HUES48 (cell line): ENCODE results near the gene MYO18A.
A peak's percentile ranks its signal among the peaks of the same experiment; 100 is the strongest.
"Not testable (repeated sequence)": the region's sequence is repeated elsewhere in the genome, so short reads cannot be mapped to it uniquely, and the experiment has no call there.

Experiments
- H3K27ac ChIP-seq: one replicate; pipeline ENCODE4 v1.7.0; 2013; ENCODE audit warnings: low read depth, low read length, inconsistent platforms
- H3K27me3 ChIP-seq: 2 replicates; pipeline ENCODE4 v1.6.1; 2013; ENCODE audit warnings: mild to moderate bottlenecking, low read length; ENCODE audit not compliant: control insufficient read depth, insufficient read depth
- H3K36me3 ChIP-seq: 2 replicates; pipeline ENCODE4 v1.6.1; 2013; ENCODE audit warnings: low read length; ENCODE audit not compliant: control insufficient read depth, insufficient read depth
- H3K4me1 ChIP-seq: 2 replicates; pipeline ENCODE4 v1.6.1; 2013; ENCODE audit warnings: mild to moderate bottlenecking, low read length; ENCODE audit not compliant: control insufficient read depth, insufficient read depth
- H3K4me3 ChIP-seq: 2 replicates; pipeline ENCODE4 v1.5.1; 2013; ENCODE audit warnings: mild to moderate bottlenecking, low read depth, low read length
- H3K9ac ChIP-seq: 2 replicates; pipeline ENCODE4 v1.6.1; 2013; ENCODE audit warnings: mild to moderate bottlenecking, low read depth, low read length, moderate library complexity
- H3K9me3 ChIP-seq: 2 replicates; pipeline ENCODE4 v1.6.1; 2013; ENCODE audit warnings: low read length; ENCODE audit not compliant: control insufficient read depth, insufficient read depth

MYO18A gene, protein sequence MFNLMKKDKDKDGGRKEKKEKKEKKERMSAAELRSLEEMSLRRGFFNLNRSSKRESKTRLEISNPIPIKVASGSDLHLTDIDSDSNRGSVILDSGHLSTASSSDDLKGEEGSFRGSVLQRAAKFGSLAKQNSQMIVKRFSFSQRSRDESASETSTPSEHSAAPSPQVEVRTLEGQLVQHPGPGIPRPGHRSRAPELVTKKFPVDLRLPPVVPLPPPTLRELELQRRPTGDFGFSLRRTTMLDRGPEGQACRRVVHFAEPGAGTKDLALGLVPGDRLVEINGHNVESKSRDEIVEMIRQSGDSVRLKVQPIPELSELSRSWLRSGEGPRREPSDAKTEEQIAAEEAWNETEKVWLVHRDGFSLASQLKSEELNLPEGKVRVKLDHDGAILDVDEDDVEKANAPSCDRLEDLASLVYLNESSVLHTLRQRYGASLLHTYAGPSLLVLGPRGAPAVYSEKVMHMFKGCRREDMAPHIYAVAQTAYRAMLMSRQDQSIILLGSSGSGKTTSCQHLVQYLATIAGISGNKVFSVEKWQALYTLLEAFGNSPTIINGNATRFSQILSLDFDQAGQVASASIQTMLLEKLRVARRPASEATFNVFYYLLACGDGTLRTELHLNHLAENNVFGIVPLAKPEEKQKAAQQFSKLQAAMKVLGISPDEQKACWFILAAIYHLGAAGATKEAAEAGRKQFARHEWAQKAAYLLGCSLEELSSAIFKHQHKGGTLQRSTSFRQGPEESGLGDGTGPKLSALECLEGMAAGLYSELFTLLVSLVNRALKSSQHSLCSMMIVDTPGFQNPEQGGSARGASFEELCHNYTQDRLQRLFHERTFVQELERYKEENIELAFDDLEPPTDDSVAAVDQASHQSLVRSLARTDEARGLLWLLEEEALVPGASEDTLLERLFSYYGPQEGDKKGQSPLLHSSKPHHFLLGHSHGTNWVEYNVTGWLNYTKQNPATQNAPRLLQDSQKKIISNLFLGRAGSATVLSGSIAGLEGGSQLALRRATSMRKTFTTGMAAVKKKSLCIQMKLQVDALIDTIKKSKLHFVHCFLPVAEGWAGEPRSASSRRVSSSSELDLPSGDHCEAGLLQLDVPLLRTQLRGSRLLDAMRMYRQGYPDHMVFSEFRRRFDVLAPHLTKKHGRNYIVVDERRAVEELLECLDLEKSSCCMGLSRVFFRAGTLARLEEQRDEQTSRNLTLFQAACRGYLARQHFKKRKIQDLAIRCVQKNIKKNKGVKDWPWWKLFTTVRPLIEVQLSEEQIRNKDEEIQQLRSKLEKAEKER (N-terminal part only)

GRCh38 chr17:29180034-29180787 is at the start of gene MYO18A:
TSS of gene MYO18A (minus strand) at chr17:29180398. CDS start at chr17:29166940, 13,458 bp downstream.
- H3K4me3 ChIP-seq = peak within 1 kb of the TSS; percentile 57

GRCh38 chr17:29225396-29225795 is 45.2 kb upstream of the MYO18A start:
- Histone ChIP-seq H3K36me3 (no peaks in the 10 kb centered on the region), H3K27ac (no peak overlapping the region), H3K27me3 (no peaks in the 10 kb centered on the region), H3K9ac (no peak overlapping the region), H3K9me3 (no peaks in the 10 kb centered on the region), H3K4me1 (no peaks in the 10 kb centered on the region), H3K4me3 (no peak overlapping the region)

More at GRCh38 chr17:29180034-29180787, at the start of gene MYO18A:
- Histone ChIP-seq H3K36me3 (no peaks in the 10 kb centered on the region), H3K4me1 (peaks cover 31% of the 10 kb centered on the region), H3K9ac (no peak within 1 kb of the TSS), H3K27ac (peak within 1 kb of the TSS; percentile 76), H3K27me3 (peaks cover 15% of the 10 kb centered on the region), H3K9me3 (no peaks in the 10 kb centered on the region)

DNA sequence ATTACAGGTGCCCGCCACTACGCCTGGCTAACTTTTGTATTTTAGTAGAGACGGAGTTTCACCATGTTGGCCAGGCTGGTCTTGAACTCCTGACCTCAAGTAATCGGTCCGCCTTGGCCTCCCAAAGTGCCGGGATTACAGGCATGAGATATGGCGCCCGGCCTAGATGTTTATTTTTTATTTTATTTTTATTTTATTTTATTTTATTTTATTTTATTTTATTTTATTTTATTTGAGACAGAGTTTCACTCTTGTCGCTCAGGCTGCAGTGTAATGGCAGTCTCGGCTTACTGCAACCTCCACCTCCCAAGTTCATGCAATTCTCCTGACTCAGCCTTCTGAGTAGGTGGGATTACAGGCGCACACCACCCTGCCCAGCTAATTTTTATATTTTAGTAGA is 41.1 kb upstream of the MYO18A start:
- not testable (repeated sequence) for H3K27me3 ChIP-seq, H3K36me3 ChIP-seq, H3K4me3 ChIP-seq, H3K9ac ChIP-seq, H3K4me1 ChIP-seq, H3K27ac ChIP-seq, H3K9me3 ChIP-seq

- no peak overlapping the region for H3K9ac ChIP-seq
- peaks cover 4% of the 10 kb centered on the region; the same call in 1 of the 2 replicates for H3K4me1 ChIP-seq
- H3K4me3 ChIP-seq = no peak overlapping the region
- no peaks in the 10 kb centered on the region for H3K36me3 ChIP-seq
- no peaks in the 10 kb centered on the region for H3K9me3 ChIP-seq
- no peaks in the 10 kb centered on the region for H3K27me3 ChIP-seq
- H3K27ac ChIP-seq = no peak overlapping the region
These were observed 39.3 kb upstream of the MYO18A start for GRCh38 chr17:29219378-29220047.

GRCh38 chr17:29216856-29217255 is 36.7 kb upstream of the MYO18A start:
- no peak overlapping the region for H3K27ac ChIP-seq

DNA sequence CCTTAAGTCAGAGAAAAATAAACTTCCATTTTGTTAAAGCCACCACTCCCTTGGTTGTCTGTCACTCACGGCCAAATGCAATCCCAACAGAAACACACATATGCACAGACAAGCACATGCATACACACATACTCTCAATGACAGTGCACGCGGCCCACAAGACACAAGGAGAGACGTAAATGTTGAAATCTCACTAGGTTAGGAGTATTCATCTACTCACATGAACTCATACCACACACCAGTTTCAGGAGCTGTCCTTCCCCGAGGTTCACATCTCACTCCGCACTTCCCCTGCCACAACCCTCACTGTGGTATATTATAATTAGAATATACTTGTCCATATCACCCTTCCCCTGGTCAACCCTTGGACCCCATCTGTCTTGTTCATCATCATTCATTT is 36.0 kb upstream of the MYO18A start:
- no peaks in the 10 kb centered on the region for H3K36me3 ChIP-seq
- H3K4me1 ChIP-seq = peaks cover 4% of the 10 kb centered on the region; the same call in 1 of the 2 replicates
- H3K9me3 ChIP-seq = no peaks in the 10 kb centered on the region
- no peaks in the 10 kb centered on the region for H3K27me3 ChIP-seq
- no peak overlapping the region for H3K9ac ChIP-seq
- H3K27ac ChIP-seq = no peak overlapping the region
- H3K4me3 ChIP-seq = no peak overlapping the region

More at GRCh38 chr17:29216856-29217255, 36.7 kb upstream of the MYO18A start:
- H3K4me3 ChIP-seq = no peak overlapping the region
- no peaks in the 10 kb centered on the region for H3K9me3 ChIP-seq
- H3K36me3 ChIP-seq = no peaks in the 10 kb centered on the region
- H3K9ac ChIP-seq = no peak overlapping the region
- H3K4me1 ChIP-seq = peaks cover 4% of the 10 kb centered on the region; the same call in 1 of the 2 replicates
- H3K27me3 ChIP-seq = no peaks in the 10 kb centered on the region

DNA sequence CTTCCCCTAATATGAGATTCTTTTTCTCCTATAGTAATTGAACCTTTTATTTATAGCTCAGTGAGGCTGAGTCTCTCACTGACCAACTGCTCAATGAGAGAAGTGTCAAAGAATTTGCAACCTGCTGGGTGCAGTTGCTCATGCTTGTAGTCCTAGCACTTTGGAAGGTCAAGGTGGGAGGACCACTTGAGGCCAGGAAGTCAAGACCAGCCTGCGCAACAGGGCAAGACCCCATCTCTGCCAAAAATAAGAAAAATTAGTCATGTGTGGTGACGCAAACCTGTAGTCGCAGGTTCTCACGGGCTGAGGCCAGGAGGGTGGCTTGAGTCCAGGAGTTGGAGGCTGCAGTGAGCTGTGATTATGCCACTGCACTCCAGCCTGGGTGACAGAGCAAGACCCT is 35.5 kb upstream of the MYO18A start:
- Histone ChIP-seq H3K9ac (no peak overlapping the region), H3K4me3 (no peak overlapping the region), H3K4me1 (peaks cover 4% of the 10 kb centered on the region; the same call in 1 of the 2 replicates), H3K27ac (no peak overlapping the region), H3K27me3 (no peaks in the 10 kb centered on the region), H3K36me3 (no peaks in the 10 kb centered on the region), H3K9me3 (no peaks in the 10 kb centered on the region)

DNA sequence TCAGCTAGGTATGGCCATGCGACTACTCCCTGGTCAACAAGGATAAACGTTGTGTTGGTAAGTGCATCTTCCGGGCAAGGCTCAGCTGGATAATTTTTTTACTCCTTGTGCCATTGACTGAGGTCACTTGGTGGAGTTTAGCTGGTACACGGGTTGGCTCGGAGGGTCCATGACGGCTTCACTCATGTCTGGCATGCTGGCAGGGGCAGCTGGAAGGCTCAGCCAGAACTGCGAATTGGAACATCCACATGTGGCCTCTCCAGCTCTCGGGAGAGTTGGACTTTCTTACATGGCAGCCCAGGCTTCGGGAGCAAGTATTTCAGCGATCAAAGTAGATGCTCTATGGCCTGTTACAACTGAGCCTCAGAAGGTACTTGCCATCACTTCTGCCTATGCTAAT is 35.0 kb upstream of the MYO18A start:
- no peak overlapping the region for H3K4me3 ChIP-seq
- H3K9ac ChIP-seq = no peak overlapping the region
- H3K36me3 ChIP-seq = no peaks in the 10 kb centered on the region
- H3K27ac ChIP-seq = no peak overlapping the region
- H3K4me1 ChIP-seq = peaks cover 4% of the 10 kb centered on the region; the same call in 1 of the 2 replicates
- H3K27me3 ChIP-seq = no peaks in the 10 kb centered on the region
- H3K9me3 ChIP-seq = no peaks in the 10 kb centered on the region

DNA sequence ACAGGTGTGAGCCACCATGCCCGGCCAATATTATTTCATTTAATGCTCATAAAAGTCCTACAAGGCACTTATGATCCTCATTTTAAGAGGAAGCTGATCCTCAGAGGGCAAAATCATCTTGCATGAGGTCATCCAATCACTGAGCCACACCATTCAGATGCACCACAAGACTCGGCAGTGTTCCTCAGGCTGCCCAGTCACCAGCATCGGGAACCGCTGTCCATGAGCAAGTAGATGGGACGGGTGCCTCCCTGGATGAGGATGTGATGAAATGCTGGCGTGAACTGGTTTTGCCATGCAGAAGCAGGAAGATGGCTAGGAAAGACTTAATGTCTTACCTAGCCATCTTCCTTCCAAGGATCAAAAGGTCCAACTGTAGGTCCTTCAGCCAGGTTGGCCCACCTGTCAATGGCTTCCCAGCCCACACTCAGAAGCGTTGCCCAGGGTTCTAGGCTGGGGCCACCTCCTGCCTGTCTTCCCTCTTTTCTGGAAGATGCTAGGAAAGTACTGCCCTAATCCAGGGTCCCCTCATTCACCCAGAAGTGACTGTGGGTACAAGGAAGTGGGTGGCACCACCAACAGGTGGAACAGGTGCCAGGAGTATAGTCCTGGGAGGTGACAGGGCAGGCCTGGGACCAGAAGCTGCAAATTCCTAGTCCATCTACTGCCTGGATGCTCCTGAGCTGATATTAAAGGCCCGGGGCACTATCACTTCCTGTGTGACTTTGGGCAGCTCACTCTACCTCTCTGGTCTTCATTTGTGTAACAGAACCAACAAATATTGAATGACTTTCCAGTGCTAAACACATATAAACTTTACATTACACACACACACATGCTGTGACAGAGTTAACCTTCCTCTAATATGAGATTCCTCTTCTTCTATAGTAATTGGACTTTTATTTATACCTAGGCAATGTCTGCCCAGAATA is 34.3 kb upstream of the MYO18A start:
- Histone ChIP-seq H3K36me3 (no peaks in the 10 kb centered on the region), H3K9me3 (no peaks in the 10 kb centered on the region), H3K9ac (no peak overlapping the region), H3K27me3 (no peaks in the 10 kb centered on the region), H3K4me1 (peaks cover 4% of the 10 kb centered on the region; the same call in 1 of the 2 replicates), H3K27ac (no peak overlapping the region), H3K4me3 (no peak overlapping the region)
